ENCODE data around the gene WNT6.

DNA sequence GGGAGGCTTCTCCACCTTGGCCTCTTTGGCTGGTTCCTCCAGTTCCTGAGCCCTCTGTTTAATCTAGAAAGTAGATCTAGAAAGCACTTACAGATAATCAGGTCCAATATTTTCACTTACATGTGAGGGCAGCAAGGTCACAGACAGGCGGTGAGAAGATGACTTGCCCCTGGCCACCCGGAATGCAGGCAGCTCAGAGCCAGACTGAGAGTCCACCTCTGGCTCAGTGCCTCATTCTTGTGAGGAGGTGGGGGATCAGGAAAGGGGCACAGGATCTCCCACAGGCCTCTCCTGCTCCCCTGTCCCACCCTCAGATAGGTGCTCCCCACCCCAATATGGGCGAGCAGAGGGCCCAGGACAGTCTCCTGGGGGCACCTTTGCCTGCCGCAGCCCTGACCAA lies 5.8 kb downstream of the WNT6 start:
- no peak for TF ChIP-seq MAFK (IDR thresholded peaks at IDR 0.05; ENCODE audit: low read depth, low read length)
- TF ChIP-seq SRF (IDR thresholded peaks at IDR 0.05; ENCODE audit: low read depth, low read length): no peak
